ENCODE data around the gene SGPL1.

Gene SGPL1

DNA sequence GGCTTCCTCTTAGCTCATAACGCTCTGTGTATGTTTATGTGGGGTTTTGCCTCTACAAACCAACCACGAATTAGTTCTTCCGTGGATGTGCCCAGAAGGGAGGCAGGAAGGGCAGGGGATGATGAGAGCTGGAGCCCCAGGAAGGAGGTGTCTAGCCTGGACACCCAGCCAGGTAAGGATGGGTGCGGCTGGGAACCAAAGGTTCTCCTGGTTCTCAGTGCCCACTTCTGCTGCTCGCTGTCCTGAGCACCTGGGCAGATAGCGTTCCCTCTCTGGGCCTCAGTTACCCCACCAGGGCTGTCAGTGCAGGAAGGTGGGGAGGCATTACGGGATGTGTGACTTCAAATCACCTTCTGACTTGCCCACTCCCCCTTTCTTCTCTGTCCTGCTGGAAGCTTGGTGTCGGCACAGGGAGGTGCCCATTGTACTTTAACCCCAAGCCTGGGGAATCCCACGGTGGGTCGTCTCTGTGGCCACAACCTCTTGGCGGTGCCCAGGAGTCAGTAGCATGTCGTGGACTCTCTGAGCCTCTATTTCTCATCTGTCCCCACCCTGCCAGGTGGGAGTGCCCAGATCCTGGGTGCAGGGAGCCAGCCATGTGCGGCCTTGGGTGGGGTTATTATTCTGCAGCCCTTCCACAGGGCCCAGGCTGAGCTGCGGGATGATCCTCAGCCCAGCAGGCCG, 91.3 kb downstream of the SGPL1 start:
- H3K4me3 ChIP-seq (ENCODE audit: low read depth, low read length), result no peak overlapping the region
- TF ChIP-seq, protein P1, sequence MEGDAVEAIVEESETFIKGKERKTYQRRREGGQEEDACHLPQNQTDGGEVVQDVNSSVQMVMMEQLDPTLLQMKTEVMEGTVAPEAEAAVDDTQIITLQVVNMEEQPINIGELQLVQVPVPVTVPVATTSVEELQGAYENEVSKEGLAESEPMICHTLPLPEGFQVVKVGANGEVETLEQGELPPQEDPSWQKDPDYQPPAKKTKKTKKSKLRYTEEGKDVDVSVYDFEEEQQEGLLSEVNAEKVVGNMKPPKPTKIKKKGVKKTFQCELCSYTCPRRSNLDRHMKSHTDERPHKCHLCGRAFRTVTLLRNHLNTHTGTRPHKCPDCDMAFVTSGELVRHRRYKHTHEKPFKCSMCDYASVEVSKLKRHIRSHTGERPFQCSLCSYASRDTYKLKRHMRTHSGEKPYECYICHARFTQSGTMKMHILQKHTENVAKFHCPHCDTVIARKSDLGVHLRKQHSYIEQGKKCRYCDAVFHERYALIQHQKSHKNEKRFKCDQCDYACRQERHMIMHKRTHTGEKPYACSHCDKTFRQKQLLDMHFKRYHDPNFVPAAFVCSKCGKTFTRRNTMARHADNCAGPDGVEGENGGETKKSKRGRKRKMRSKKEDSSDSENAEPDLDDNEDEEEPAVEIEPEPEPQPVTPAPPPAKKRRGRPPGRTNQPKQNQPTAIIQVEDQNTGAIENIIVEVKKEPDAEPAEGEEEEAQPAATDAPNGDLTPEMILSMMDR (IDR thresholded peaks at IDR 0.05; ENCODE audit: insufficient read depth, low read depth, low read length, missing control alignments), result no peak
- no peak for DNase-seq (ENCODE audit: low read depth)

- no peak overlapping the region for H3K4me3 ChIP-seq (ENCODE audit: low read depth, low read length)
- TF ChIP-seq, protein P1 (IDR thresholded peaks at IDR 0.05; ENCODE audit: insufficient read depth, low read depth, low read length, missing control alignments), result no peak
- no peak for DNase-seq (ENCODE audit: low read depth)
These were observed 92.1 kb downstream of the SGPL1 start for GRCh38 chr10:70907637-70908405.

- TF ChIP-seq, protein P1 (IDR thresholded peaks at IDR 0.05; ENCODE audit: insufficient read depth, low read depth, low read length, missing control alignments), result no peak
- H3K4me3 ChIP-seq (ENCODE audit: low read depth, low read length), result no peak overlapping the region
- DNase-seq (ENCODE audit: low read depth), result no peak
These were observed 92.9 kb downstream of the SGPL1 start for GRCh38 chr10:70908406-70909296.

DNA sequence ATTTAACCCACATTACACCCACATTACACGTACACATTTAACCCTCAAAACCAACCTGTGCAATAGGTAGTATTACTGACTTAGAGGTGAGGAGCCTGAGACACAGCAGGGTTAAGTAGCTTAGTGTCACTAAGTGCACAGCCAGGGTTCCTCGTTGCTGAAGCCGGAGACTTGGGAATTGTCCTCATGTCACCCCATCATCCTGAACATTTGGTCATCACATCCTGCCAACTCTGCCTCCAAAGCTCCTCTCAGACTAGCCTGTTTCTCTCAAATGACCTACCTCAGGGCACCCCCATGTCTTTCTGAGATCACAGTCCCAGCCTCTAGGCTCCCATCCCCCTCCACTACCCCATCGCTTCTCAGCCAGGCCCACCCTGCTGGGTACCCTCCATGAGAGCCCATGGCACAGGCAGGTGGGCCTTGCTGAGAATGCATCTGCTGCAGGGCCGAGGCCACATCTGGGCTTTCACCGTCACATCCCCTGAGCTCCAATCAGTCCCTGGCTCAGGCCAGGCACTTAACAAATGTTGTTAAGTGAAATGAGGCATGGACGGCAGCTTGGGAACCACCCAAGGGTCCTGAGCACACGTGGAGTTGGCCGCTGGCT, 93.7 kb downstream of the SGPL1 start:
- DNase-seq (ENCODE audit: low read depth), result no peak
- no peak overlapping the region for H3K4me3 ChIP-seq (ENCODE audit: low read depth, low read length)
- TF ChIP-seq, protein P1 (IDR thresholded peaks at IDR 0.05; ENCODE audit: insufficient read depth, low read depth, low read length, missing control alignments), result no peak

DNA sequence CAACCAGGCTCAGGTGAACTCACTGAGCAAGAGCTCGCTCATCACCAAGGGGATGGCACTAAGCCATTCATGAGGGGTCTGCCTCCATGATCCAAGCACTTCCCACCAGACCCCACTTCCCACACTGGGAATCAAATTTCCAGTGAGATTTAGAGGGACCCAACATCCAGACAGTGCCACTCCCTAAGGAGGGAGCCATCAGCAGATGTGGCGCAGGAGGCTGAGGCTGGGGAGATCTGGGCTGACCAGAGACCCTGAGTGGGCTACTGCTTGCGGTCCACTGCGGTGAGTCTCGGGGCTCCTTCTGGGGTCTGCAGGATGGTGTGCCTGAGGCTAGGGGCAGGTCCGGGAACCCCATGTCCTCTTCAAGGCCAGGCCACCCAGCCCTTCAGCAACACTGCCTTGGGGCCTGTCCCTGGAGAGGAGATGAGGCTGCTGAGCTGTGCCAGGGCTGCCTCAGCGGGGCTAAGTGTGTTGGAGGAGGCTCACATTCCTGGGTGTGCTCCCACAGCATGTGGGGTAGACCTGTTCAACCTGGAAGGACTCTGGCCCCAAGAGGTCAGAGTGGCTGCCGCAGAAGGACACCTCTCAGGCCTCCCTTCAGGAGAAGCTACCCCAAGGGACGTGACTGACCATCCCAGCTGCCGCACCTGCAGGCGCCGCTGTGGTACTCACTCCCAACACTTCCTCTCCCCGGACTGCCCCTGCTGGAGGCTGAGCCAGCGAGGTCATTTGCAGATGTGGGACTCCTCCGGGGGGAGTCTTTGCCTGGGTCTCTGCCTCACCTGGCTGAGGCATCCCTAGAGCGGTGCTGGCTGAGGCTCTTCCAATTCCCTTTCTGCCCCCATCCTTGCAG, 95.0 kb downstream of the SGPL1 start:
- TF ChIP-seq, protein P1 (IDR thresholded peaks at IDR 0.05; ENCODE audit: insufficient read depth, low read depth, low read length, missing control alignments), result no peak
- H3K4me3 ChIP-seq (ENCODE audit: low read depth, low read length), result no peak overlapping the region
- DNase-seq (ENCODE audit: low read depth), result no peak

- no peak for DNase-seq (ENCODE audit: low read depth)
- TF ChIP-seq, protein P1 (IDR thresholded peaks at IDR 0.05; ENCODE audit: insufficient read depth, low read depth, low read length, missing control alignments), result no peak
- H3K4me3 ChIP-seq (ENCODE audit: low read depth, low read length), result no peak overlapping the region
These were observed 95.6 kb downstream of the SGPL1 start for GRCh38 chr10:70911386-70911785.
